Fibroblast of the aortic adventitia (primary cell): Measurements from ENCODE around the gene CXCL17. TPM values are rescaled to one million over a fixed set of nuclear protein-coding genes. Genes with fewer than 3 reads are reported as not detected.

ENCODE experiments used
- DNase-seq: peaks from one replicate; pipeline ENCODE4 v3.0.0-alpha.2; 2010; ENCODE audit warnings: low read depth
- H3K4me3 ChIP-seq: 2 replicates; pipeline ENCODE4 v1.5.1; 2011; ENCODE audit warnings: low read depth, mild to moderate bottlenecking, control low read depth, low read length, moderate library complexity
- CTCF ChIP-seq: IDR thresholded peaks from 2 replicates; pipeline ENCODE4 v1.5.1; 2011; ENCODE audit warnings: mild to moderate bottlenecking, low read length, control low read depth, inconsistent platforms; ENCODE audit not compliant: insufficient read depth
- total RNA-seq: library from RNA; depleted of rRNA; stranded (reverse); fragments of >200 nt; gene quantifications from 2 replicates; pipeline ENCODE4 v1.2.3, GENCODE V29; 2012; ENCODE audit warnings: low replicate concordance

The CXCL17 gene
- total RNA-seq, 1 donor: not detected

GRCh38 chr19:42421591-42422031 is 21.1 kb downstream of the CXCL17 start:
- DNase-seq: peak; percentile 10
- no peak overlapping the region for H3K4me3 ChIP-seq
- no peak for TF ChIP-seq CTCF

GRCh38 chr19:42421101-42421500 is 21.6 kb downstream of the CXCL17 start:
- H3K4me3 ChIP-seq: no peak overlapping the region
- no peak for DNase-seq
- TF ChIP-seq CTCF: no peak

DNA sequence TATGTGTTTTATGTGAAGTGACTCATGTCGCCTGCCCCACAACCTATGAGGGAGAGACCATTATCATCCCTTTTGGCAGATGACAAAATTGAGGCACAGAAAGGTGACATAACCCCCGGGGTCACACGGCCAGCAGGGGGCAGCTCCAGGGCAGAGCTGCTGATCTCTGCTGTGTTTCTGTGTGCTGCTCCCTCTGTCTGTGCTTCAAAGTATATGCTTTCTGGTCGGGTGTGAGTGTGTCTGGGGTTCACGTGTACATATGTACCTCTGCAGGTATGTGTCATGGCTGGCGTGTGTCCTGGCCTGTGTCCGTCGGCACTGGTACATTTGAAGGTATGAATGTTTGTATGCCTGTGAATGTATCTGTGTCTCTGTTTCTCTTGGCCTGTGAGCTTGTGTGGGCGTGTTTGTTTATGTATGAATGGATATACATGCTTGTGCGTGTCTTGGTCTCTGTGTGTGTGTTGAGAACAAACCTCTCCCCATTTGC is 22.6 kb downstream of the CXCL17 start:
- H3K4me3 ChIP-seq: no peak overlapping the region

DNA sequence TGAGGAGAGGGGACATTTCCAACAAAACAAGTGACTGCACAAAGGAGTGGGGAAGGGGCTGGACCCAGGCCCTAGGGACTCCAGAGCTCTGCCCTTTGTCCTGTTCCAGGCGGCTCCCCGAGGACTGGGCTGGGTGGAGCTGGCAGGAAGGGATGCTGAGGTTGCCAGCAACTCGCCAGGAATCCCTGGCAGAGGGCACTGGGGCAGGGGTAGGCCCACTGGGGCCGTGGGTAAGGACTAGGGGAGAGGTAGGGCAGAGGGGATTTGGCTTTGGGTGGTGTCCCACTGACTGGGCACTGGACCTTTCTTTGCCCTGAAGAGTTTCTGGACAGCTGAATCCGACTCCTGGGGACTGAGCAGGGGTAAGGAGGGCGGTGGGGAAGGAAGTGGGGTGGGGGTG is 23.4 kb downstream of the CXCL17 start:
- H3K4me3 ChIP-seq: no peak overlapping the region
- no peak for TF ChIP-seq CTCF
- DNase-seq: no peak

More for the DNA sequence above, 22.6 kb downstream of the CXCL17 start:
- DNase-seq: peak; percentile 29
- peak; percentile 58 for TF ChIP-seq CTCF

DNA sequence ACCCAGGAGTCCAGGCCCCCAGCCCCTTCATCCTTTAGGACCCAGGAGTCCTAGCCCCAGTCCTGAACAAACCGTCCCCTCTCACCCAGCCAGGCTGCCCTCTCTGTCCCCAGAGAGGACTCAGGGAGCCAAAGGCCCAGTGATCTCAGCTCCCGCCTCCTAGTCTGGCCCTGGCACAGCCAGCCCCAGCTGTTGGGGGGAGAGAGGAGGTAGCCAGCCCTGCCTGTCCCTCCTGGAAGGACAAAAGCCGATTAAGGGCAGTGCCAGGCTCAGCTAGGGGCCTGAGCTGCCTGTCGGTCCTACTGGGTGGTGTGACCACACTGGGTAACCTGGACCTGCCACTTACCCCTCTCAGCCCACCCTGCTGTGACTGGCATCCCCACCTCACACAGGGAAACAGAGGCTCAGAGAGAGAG is 30.1 kb downstream of the CXCL17 start:
- DNase-seq: no peak
- no peak overlapping the region for H3K4me3 ChIP-seq
- no peak for TF ChIP-seq CTCF

DNA sequence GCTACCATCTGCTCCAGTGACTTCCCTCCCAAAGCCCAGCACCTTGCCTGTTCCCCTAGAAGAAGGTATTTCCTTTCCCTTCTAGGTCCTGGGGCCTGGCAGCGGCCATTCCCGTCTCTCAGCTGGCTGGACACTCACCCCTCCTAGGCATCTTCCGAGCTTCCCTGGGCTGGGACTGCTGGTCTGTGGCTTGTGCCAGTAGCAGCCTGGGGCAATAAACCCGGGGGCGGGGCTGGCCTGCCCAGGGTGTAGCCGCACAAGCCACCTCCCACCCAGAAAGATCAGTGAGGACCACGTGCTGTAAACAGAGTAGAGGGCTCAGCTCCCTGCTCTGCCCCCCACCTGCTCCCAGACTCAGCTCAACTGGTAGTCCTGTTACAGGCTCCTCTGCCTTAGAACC is 30.5 kb downstream of the CXCL17 start:
- no peak for DNase-seq
- no peak overlapping the region for H3K4me3 ChIP-seq
- TF ChIP-seq CTCF: no peak

GRCh38 chr19:42411581-42412178 is 31.1 kb downstream of the CXCL17 start:
- no peak for DNase-seq
- H3K4me3 ChIP-seq: no peak overlapping the region
- TF ChIP-seq CTCF: no peak
